HG02798 (cell line): ENCODE measurements around the gene ANKRD28.
"Not testable (repeated sequence)": the region's sequence is repeated elsewhere in the genome, so short reads cannot be mapped to it uniquely, and the experiment has no call there.

Source experiments
- ATAC-seq: cut with Tn5 transposase; IDR thresholded peaks from one replicate; pipeline ENCODE4 v1.9.1; 2021; ENCODE audit warnings: mild to moderate bottlenecking; ENCODE audit not compliant: unreplicated experiment, poor library complexity

The ANKRD28 gene

DNA sequence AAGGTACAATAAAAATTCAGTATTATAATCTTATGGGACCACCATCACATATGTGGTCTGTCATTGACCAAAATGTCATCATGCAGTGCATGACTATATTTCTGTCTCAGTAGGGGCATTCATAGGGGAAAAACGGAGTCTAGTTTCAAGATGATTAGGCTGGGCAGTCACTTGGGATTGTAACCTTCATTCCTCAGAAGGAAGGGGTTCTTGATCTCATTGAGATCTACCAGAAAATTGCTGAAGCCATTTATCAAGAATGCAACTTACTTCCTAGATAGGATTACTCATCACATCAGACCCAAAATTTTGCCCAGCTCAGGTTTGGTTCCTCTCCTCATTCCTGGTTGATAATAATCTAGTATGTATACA, 158.9 kb downstream of the ANKRD28 start:
- no peak for ATAC-seq

DNA sequence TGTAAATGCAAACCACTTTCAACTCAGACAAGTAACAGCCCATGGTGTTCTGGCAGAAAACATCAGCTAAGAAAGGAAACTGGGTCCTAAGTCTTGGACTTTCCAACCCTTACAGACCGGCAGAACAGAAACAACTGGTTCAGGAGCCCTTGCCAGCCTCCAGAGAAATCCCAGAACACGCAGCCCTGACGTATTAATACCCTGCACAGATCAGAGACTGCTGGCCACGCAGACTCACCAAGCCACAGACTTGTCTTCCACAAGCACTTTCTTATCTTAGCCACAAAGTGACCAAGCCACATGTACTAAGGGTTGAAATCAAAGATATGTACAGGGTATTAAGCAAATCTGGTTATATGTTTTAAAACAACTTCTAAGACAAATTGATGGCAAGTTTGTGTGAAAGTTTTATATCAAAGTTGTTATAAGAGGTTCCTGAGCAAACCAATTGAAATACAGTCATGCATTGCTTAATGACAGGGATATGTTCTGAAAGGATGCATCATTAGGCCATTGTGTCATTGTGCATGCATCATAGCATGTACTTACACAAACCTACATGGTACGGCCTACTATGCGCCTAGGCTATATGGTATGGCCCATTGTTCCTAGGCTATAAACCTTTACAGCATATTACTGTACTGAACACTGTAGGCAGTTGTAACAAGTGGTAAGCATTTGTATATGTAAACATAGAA, 159.4 kb downstream of the ANKRD28 start:
- ATAC-seq = no peak

DNA sequence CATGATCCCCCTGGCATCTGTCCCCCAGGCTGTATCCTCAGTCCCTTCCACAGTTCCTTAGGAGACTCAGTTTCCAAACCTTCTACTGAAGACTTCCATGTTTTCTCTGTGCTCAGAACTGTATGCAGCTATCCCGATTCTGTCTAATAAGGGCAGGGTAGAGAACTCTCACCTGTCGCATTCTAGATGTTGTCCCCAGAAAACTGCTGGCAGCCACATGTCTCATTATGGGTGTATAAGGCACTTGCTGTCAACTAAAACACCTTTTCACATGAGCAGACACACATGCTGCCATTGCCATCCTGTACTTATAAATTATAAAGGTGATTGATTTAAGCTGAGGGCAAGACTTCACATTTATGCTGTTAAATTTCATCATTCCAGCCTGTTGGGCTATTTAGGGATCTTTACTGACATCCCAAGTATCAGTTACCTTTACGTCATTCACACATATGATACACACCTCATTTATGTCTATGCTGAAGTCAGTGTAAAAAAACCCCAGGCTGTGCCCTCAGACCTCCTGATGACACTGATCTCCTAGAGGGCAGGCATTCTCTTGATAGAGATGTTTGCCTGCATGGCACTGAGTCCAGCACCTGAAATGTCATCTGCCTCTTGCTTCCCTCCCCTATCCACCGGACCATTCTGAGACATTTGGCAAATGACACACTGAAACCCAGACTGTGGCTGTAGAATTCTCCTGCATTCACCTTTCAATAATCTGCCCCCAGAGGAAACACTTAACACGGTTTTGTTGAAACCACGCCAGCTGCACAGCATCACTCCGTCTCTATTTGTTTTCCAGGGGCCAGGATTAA, 160.4 kb downstream of the ANKRD28 start:
- ATAC-seq = peak; percentile 47

DNA sequence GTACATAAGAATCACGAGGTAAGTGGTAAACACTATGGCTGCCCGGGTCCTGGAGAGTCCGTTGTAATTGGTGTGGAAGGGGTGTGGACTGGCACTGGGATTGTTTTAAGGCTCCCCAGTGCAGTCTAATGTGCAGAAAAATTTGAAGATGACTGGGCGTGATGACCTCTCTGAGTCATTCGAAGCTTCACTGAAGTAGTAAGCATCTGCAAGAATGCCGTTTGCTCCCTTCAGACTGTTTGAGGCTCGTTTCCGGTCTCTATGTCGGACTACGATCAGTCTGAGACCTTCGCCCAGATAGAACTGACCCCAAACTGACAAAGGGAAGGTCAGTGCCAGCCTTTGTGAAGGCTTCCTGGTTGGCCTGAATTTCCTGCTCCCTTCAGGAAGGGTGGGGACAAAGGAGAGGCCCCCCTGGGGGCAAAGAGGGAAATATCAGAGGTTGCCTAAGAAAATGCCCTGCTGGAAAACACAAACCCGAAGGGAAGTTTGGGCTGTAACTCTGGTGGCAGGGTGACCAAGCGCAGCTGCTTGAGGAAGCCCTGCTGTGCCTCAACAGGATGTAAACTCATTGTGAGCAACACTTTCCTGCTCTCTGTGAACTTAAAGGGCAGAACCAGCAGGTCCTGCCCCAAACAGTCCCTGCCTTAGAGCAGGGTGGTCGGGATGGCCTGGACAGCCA, 161.6 kb downstream of the ANKRD28 start:
- ATAC-seq = peak; percentile 68

DNA sequence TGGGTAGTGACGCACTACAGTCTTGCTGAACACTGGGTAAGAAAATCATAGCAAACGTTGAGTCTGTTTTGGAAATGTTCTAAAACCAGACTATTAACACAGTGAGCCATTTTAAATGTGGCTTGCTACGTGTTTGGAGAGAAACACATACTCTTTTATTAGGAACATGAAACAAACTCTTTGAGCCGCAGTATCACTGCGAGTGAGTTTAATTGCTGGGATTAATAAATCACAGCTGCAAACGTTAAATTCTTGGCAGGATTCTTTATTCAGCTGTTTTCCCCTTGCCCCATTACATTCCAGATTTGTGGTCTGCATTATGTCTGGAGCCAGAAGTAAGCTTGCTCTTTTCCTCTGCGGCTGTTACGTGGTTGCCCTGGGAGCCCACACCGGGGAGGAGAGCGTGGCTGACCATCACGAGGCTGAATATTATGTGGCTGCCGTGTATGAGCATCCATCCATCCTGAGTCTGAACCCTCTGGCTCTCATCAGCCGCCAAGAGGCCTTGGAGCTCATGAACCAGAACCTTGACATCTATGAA, 162.6 kb downstream of the ANKRD28 start:
- no peak for ATAC-seq

DNA sequence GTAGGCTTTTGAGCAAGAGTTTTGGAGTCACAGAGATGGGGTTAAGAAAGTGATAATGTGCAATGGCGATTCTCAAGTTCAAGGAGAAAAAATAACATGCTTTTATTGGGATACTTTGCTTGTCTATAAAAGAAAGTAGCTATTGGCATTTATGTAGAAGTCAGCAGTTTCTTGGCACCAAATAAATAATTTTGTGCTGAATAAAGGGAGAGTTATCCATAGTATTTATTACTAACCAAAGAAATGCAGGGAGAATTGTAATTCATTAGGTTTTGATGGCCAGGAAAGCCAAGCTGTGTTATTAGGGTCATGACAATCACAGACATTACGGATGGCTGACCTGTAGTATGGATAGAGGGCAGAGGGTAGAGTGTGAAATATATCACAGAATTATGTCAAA, 163.1 kb downstream of the ANKRD28 start:
- no peak for ATAC-seq

DNA sequence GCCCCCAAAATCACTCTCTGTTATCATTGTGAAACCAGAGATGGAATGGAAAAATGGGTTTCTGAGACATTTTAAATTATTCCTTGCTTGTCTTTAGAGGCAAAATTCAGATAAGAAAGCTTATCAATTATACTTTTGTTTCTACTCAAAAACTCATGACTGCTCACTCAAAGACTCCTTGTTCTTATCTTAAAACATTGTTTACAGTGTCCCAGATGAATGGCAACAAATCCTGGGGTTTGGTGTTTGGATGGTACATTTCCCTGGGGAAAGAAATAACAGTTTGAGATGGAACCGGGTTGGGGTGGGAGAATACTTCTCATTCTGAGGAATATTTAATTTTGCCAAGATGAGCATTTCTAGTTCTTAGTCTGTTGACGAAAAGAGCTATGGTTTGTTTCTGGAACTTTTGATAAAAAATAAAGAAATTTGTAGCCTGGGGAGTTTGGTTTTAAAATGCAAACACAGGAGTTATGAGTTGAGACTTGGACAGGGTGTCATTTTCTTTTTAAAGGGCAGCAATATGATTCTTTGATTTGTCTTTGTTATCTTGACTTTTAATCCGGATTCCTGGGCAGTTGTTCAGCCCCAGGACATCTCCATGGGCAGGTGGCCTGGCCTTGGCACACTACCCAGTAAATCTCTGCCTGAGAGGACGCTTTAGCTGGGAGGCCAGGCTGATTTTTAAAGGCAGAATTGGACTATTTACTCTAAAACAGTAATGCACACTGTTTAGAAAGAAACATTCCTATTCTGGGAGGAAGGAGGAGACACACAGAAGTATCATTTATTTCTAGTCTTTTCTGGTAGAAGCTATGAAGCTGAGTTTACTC, 163.8 kb downstream of the ANKRD28 start:
- no peak for ATAC-seq

DNA sequence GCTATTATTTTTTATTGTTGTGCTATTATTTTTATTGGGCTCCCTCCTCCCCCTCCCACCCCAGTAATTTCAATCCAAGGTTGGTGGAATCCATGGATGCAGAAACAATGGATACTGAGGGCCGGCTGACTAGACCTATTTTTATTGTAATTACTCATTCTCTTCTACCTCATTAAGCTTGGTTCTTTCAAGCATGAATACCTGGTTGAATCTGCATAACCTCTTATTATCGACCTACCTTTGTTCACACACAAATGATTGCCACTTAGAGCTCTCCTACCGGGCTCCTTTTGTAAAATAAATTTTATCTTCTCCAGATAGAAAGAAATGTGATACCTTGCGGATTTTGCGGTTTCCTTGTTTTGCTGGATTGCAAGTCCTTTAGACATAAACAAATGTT, 164.6 kb downstream of the ANKRD28 start:
- no peak for ATAC-seq

DNA sequence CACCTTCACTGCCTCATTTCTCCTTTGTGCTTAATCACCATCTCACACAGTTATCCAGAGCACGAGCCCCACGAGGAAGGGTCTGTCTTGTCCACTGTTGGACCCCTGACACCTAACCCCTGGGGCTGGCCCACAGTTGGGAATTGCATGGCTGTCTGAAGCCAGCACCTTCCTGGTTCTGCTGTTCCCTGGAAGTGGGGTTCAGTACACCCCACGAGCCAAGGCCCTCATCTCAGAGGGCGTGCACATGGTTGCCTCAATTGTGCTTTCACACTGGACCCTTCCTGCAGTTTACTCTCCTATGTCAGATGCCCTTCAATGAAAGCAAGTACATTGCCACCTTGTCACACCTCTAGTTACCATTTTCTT, 165.6 kb downstream of the ANKRD28 start:
- ATAC-seq = no peak

DNA sequence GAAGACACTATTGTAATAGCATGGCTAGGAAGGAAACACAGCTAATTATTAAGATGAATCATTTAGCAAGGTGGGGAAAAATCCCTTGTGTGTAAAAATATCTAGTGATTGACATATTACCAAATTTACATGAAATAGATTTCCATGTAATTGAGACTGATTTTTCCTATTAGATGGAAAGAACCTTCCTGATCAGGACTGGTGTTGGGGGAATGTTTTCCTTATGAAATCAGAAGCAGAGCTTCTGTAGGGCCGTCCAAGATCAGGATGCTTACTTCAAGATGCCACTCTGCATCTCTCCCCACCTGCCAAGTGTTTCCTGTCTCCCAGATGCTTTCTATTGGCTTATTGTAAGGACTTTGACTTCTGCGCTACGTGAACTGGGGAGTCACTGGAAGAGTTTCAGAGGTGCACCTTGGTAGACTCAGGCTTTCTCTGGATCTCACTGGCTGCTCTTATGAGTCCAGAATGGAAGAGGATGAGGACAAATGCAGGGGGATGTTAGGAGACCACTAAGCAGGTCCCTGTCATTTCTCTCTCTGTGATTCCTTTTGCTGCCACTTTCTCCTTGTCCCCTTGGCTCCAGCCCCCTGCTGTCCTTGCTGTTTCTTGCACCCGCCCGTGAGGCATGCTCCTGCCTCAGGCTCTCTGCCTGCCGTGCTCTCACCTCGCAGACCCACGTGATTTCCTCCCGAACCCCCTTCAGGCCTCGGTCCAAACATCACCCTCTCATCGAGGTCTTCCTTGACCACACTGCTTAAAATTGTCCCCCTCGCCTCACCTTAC, 166.2 kb downstream of the ANKRD28 start:
- no peak for ATAC-seq

DNA sequence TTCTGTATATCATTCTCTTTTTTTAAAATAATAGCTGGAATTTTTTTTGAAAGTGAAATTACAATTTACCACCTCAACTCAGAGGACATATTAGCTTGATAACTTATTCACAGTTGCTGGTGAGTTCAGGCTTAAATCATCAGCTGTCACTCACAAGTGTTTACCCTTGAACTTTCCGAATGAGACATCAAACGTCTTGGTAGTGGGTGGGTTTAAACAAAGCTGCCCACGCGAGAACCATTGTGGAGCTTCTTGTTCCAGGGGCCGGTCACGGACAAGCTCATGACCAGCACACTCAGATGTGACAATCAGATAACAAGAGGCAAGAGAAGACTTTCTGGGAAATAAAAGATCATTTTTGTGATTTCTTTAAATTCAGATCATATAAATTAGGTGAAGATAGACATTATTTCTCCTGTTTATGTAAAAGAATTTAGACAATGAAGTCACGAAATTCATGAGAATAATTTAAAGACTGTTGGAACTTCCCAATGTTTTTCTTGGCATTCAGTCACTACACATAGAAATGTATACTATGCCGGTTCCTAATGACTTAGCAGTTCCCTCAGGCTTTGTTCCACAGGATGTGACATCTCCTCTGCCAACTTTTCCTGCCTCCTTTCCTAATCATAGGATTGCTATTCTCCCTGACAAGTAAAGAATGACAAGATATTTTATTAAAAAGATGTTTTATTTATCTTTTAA, 167.0 kb downstream of the ANKRD28 start:
- peak; percentile 55 for ATAC-seq

DNA sequence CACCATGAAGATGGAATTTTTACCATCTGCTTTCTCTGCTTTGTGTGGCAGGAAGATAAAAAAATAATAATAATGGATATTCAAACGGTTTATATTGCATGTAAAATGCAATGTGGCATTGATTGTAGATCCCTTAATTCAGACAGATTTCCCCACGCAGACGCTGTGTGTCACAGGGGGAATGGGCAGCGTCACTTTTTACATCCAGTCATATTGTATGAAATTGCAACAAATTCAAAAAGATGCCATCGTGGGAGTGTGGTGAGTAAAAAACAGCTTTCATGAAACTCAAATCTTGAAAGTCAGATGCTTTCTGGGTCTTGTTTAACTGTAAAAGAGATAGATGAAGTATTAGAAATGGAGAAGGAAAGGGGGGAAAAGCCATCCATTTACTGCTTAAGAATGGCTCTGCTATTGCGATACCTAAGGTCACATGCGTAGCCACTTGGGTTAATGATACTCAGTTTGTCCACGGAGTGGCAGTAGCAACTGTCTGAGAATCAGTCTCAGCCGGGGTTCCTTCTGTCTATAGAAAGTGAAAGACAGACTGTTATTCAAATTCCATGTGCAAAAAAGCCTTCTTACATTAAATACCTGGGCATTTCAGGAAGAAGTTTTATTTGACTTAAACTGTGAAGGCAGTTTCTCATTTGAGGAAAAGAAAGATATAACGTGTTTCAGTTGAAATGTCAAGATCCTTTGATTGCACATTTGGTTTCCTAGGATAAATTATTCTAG, 167.8 kb downstream of the ANKRD28 start:
- ATAC-seq = peak; percentile 97

DNA sequence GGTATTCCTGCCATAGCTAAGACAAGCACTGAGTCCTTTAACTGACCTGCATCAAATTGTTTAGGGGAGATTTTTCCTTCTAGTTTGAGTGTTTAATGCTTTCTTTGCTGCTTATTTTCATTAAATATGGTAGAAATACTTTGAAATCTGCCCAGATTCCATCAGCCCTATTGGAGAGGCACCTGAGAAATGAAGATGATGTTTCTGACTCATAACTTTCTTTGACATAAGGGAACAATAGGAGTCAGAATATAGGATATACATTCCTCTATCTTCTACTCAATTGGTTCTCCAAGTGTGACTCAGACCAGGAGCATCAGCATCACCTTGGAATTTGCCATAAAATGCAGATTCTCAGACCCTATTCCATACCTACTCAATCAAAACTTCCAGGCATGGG, 168.8 kb downstream of the ANKRD28 start:
- no peak for ATAC-seq

DNA sequence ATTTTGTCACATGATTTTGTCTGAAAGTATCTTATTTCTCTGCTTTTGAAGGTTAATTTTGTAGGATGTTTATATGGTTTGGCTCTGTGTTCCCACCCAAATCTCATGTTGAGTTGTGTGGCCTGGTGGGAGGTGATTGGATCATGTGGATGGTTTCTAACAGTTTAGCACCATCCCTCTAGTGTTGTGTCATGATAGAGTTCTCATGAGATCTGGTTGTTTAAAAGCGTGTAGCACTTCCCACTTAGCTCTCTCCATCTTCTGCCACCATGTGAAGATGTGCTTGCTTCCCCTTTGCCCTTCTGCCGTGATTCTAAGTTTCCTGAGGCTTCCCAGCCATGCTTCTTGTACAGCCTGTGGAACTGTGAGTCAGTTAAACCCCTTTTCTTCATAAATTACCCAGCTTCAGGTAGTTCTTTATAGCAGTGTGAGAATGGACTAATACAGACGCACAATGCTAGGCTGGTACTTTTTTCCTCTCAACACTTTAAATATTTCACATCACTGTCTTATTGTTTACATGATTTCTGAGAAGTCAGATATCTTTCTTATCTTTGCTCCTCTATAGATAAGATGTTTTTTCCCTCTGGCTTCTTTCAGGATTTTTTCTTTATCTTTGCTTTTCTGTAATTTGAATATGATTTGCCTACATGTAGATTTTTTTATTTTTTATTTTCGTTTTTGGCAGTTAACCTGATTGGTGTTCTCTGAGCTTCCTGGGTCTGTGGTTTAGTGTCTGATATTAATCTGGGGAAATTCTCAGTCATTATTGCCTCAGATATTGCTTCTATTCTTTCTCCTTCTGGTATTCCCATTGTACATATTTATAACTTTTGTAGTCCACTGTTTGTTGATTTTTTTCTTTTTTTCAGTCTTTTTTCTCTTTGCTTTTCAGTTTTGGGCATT, 174.0 kb downstream of the ANKRD28 start:
- no peak for ATAC-seq

DNA sequence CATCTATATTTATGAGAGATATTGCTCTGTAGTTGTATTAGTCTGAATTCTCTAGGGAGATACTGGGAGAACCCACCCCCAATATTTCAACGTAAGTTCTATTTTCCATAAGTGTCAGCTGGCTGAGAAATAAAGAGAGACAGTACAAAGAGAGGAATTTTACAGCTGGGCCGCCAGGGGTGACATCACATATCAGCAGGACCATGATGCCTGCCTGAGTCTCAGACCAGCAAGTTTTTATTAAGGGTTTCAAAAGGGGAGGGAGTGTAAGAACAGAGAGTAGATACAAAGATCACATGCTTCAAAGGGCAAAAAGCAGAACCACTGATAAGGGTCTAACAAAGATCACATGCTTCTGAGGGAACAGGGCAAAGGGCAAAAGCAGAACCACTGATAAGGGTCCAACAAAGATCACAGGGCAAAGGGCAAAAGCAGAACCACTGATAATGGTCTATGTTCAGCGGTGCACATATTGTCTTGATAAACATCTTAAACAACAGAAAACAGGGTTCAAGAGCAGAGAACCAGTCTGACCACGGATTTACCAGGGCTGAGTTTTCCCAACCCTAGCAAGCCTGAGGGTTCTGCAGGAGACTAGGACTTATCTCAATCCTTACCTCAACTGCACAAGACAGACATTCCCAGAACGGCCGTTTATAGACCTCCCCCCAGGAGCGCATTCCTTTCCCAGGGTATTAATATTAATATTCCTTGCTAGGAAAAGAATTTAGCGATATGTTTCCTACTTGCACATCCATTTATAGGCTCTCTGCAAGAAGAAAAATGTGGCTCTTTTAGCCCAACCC, 177.9 kb downstream of the ANKRD28 start:
- ATAC-seq = not testable (repeated sequence)
